Activated T-helper 17 cell treated with anti-CD3 and anti-CD28 coated beads, Interleukin-2, amount 50 U/mL, for 72 hours (primary cell): Measurements from ENCODE around the gene KRTAP4-16. TPM values are rescaled to one million over a fixed set of nuclear protein-coding genes. Genes with fewer than 3 reads are reported as not detected.
"Not testable (repeated sequence)": the region's sequence is repeated elsewhere in the genome, so short reads cannot be mapped to it uniquely, and the experiment has no call there.

ENCODE experiments used
- ATAC-seq: fragments of 150-1000 bp; cut with Tn5 transposase; replicated peaks from 2 replicates; pipeline ENCODE4 v1.10.0; 2021; ENCODE audit warnings: mild to moderate bottlenecking, moderate library complexity
- H3K27ac Mint-ChIP-seq: one replicate; pipeline ENCODE4 v1.8.0; 2022; ENCODE audit warnings: mixed read lengths
- H3K27me3 Mint-ChIP-seq: one replicate; pipeline ENCODE4 v1.8.0; 2022; ENCODE audit warnings: mixed read lengths
- H3K36me3 Mint-ChIP-seq: one replicate; pipeline ENCODE4 v1.8.0; 2022; ENCODE audit warnings: low read depth, mild to moderate bottlenecking, mixed read lengths
- H3K4me1 Mint-ChIP-seq: one replicate; pipeline ENCODE4 v1.8.0; 2022; ENCODE audit warnings: mixed read lengths
- H3K4me3 Mint-ChIP-seq: one replicate; pipeline ENCODE4 v1.8.0; 2022; ENCODE audit warnings: mild to moderate bottlenecking, mixed read lengths
- H3K9me3 Mint-ChIP-seq: one replicate; pipeline ENCODE4 v1.8.0; 2022; ENCODE audit warnings: mixed read lengths
- total RNA-seq, 2 donors: library from RNA; stranded (reverse); gene quantifications; one replicate each; pipeline ENCODE4 v1.2.3, GENCODE V29; 2022

Gene KRTAP4-16
- not detected for total RNA-seq

- peaks cover 5% of the 10 kb centered on the region for H3K4me1 Mint-ChIP-seq
- H3K36me3 Mint-ChIP-seq = no peaks in the 10 kb centered on the region
- peaks cover 11% of the 10 kb centered on the region for H3K27me3 Mint-ChIP-seq
- no peak for ATAC-seq
- no peak within 1 kb of the TSS for H3K27ac Mint-ChIP-seq
- no peak within 1 kb of the TSS for H3K4me3 Mint-ChIP-seq
- no peaks in the 10 kb centered on the region for H3K9me3 Mint-ChIP-seq
Measured at GRCh38 chr17:41101586-41102259, at the start of gene KRTAP4-16. Gene KRTAP4-16 (minus strand): TSS chr17:41102209. CDS start chr17:41102209, 0 bp downstream.

GRCh38 chr17:41151525-41151924 is 49.5 kb upstream of the KRTAP4-16 start:
- H3K9me3 Mint-ChIP-seq = no peaks in the 10 kb centered on the region
- no peak overlapping the region for H3K4me3 Mint-ChIP-seq
- H3K36me3 Mint-ChIP-seq = no peaks in the 10 kb centered on the region
- ATAC-seq = no peak
- H3K27me3 Mint-ChIP-seq = no peaks in the 10 kb centered on the region
- H3K27ac Mint-ChIP-seq = no peak overlapping the region
- no peaks in the 10 kb centered on the region for H3K4me1 Mint-ChIP-seq

- H3K27ac Mint-ChIP-seq = no peak overlapping the region
Measured at GRCh38 chr17:41150026-41150425, 48.0 kb upstream of the KRTAP4-16 start.

GRCh38 chr17:41149652-41149985 is 47.6 kb upstream of the KRTAP4-16 start, which contains the start of gene KRTAP4-5:
Gene KRTAP4-5 (minus strand): TSS chr17:41149825. CDS start chr17:41149767, 58 bp downstream.
- Mint-ChIP-seq H3K36me3 (no peaks in the 10 kb centered on the region), H3K4me3 (no peak within 1 kb of the TSS)

More at GRCh38 chr17:41150026-41150425, 48.0 kb upstream of the KRTAP4-16 start:
- ATAC-seq = no peak
- H3K36me3 Mint-ChIP-seq = no peaks in the 10 kb centered on the region
- H3K27me3 Mint-ChIP-seq = no peaks in the 10 kb centered on the region
- no peaks in the 10 kb centered on the region for H3K4me1 Mint-ChIP-seq
- no peaks in the 10 kb centered on the region for H3K9me3 Mint-ChIP-seq
- no peak overlapping the region for H3K4me3 Mint-ChIP-seq

GRCh38 chr17:41148971-41149651 is 47.1 kb upstream of the KRTAP4-16 start:
- not testable (repeated sequence) for ATAC-seq

More at GRCh38 chr17:41149652-41149985, 47.6 kb upstream of the KRTAP4-16 start, which contains the start of gene KRTAP4-5:
- Mint-ChIP-seq H3K4me1 (no peaks in the 10 kb centered on the region), H3K9me3 (no peaks in the 10 kb centered on the region), H3K27me3 (no peaks in the 10 kb centered on the region), H3K27ac (no peak within 1 kb of the TSS)
- ATAC-seq = no peak

GRCh38 chr17:41147531-41148204 is 45.7 kb upstream of the KRTAP4-16 start:
- no peak overlapping the region for H3K4me3 Mint-ChIP-seq
- no peak for ATAC-seq
- no peaks in the 10 kb centered on the region for H3K36me3 Mint-ChIP-seq
- no peaks in the 10 kb centered on the region for H3K4me1 Mint-ChIP-seq
- no peaks in the 10 kb centered on the region for H3K27me3 Mint-ChIP-seq
- H3K27ac Mint-ChIP-seq = no peak overlapping the region
- H3K9me3 Mint-ChIP-seq = peaks cover 10% of the 10 kb centered on the region

More at GRCh38 chr17:41148971-41149651, 47.1 kb upstream of the KRTAP4-16 start:
- H3K4me1 Mint-ChIP-seq, H3K27me3 Mint-ChIP-seq, H3K4me3 Mint-ChIP-seq, H3K27ac Mint-ChIP-seq, H3K9me3 Mint-ChIP-seq, H3K36me3 Mint-ChIP-seq: not testable (repeated sequence)

- H3K36me3 Mint-ChIP-seq = no peaks in the 10 kb centered on the region
- no peaks in the 10 kb centered on the region for H3K4me1 Mint-ChIP-seq
- no peaks in the 10 kb centered on the region for H3K27me3 Mint-ChIP-seq
- no peak for ATAC-seq
- no peak overlapping the region for H3K27ac Mint-ChIP-seq
- H3K9me3 Mint-ChIP-seq = peaks cover 18% of the 10 kb centered on the region
- H3K4me3 Mint-ChIP-seq = no peak overlapping the region
Measured at GRCh38 chr17:41145261-41145660, 43.3 kb upstream of the KRTAP4-16 start.

GRCh38 chr17:41144846-41145245 is 42.8 kb upstream of the KRTAP4-16 start:
- ATAC-seq = no peak
- Mint-ChIP-seq H3K4me1 (no peaks in the 10 kb centered on the region), H3K27ac (no peak overlapping the region), H3K9me3 (peaks cover 18% of the 10 kb centered on the region), H3K36me3 (no peaks in the 10 kb centered on the region), H3K27me3 (no peaks in the 10 kb centered on the region), H3K4me3 (no peak overlapping the region)

- Mint-ChIP-seq H3K4me3 (no peak overlapping the region), H3K36me3 (no peaks in the 10 kb centered on the region), H3K9me3 (peaks cover 23% of the 10 kb centered on the region), H3K27ac (no peak overlapping the region), H3K27me3 (no peaks in the 10 kb centered on the region), H3K4me1 (no peaks in the 10 kb centered on the region)
- no peak for ATAC-seq
Measured at GRCh38 chr17:41141361-41141760, 39.4 kb upstream of the KRTAP4-16 start.

- ATAC-seq = peak; percentile 19
- no peaks in the 10 kb centered on the region for H3K4me1 Mint-ChIP-seq
- peaks cover 23% of the 10 kb centered on the region for H3K9me3 Mint-ChIP-seq
- H3K36me3 Mint-ChIP-seq = no peaks in the 10 kb centered on the region
- H3K4me3 Mint-ChIP-seq = no peak within 1 kb of the TSS
- H3K27ac Mint-ChIP-seq = no peak within 1 kb of the TSS
- H3K27me3 Mint-ChIP-seq = no peaks in the 10 kb centered on the region
Measured at GRCh38 chr17:41140360-41141131, 38.5 kb upstream of the KRTAP4-16 start, which contains the start of gene KRTAP4-6. Gene KRTAP4-6 (minus strand): TSS chr17:41140544. CDS start chr17:41140487, 57 bp downstream.

- not testable (repeated sequence) for H3K36me3 Mint-ChIP-seq, H3K27me3 Mint-ChIP-seq, H3K4me3 Mint-ChIP-seq, H3K27ac Mint-ChIP-seq, H3K4me1 Mint-ChIP-seq, ATAC-seq
- H3K9me3 Mint-ChIP-seq = peaks cover 23% of the 10 kb centered on the region
Measured at GRCh38 chr17:41139865-41140264, 37.9 kb upstream of the KRTAP4-16 start.

GRCh38 chr17:41133880-41134735 is 32.1 kb upstream of the KRTAP4-16 start:
- no peak for ATAC-seq
- H3K36me3 Mint-ChIP-seq = no peaks in the 10 kb centered on the region
- H3K27me3 Mint-ChIP-seq = no peaks in the 10 kb centered on the region
- H3K27ac Mint-ChIP-seq = peak overlapping the region; percentile 60
- H3K4me1 Mint-ChIP-seq = peaks cover 5% of the 10 kb centered on the region
- no peaks in the 10 kb centered on the region for H3K9me3 Mint-ChIP-seq
- no peak overlapping the region for H3K4me3 Mint-ChIP-seq

- H3K4me3 Mint-ChIP-seq = no peak overlapping the region
- H3K27ac Mint-ChIP-seq = no peak overlapping the region
- peak; percentile 66 for ATAC-seq
Measured at GRCh38 chr17:41131979-41132378, 30.0 kb upstream of the KRTAP4-16 start.

More at GRCh38 chr17:41131979-41132378, 30.0 kb upstream of the KRTAP4-16 start:
- Mint-ChIP-seq H3K4me1 (peaks cover 5% of the 10 kb centered on the region), H3K36me3 (no peaks in the 10 kb centered on the region), H3K27me3 (no peaks in the 10 kb centered on the region), H3K9me3 (no peaks in the 10 kb centered on the region)
